Measurements from ENCODE around the gene MAGEB4. TPM values are rescaled to one million over a fixed set of nuclear protein-coding genes. Genes with fewer than 3 reads are reported as not detected.
A peak's percentile ranks its signal among the peaks of the same experiment; 100 is the strongest.

MAGEB4 gene
- total RNA-seq, 1 donor from 2014 or later, result not detected

GRCh38 chrX:30262763-30263162, 21.0 kb downstream of the MAGEB4 start:
- Mint-ChIP-seq H3K27me3 (ENCODE audit: low read depth) (no peaks in the 10 kb centered on the region), H3K4me3 (no peak overlapping the region), H3K9me3 (peaks cover 7% of the 10 kb centered on the region), H3K36me3 (no peaks in the 10 kb centered on the region), H3K4me1 (peaks cover 2% of the 10 kb centered on the region), H3K27ac (no peak overlapping the region)
- TF ChIP-seq, protein P1, sequence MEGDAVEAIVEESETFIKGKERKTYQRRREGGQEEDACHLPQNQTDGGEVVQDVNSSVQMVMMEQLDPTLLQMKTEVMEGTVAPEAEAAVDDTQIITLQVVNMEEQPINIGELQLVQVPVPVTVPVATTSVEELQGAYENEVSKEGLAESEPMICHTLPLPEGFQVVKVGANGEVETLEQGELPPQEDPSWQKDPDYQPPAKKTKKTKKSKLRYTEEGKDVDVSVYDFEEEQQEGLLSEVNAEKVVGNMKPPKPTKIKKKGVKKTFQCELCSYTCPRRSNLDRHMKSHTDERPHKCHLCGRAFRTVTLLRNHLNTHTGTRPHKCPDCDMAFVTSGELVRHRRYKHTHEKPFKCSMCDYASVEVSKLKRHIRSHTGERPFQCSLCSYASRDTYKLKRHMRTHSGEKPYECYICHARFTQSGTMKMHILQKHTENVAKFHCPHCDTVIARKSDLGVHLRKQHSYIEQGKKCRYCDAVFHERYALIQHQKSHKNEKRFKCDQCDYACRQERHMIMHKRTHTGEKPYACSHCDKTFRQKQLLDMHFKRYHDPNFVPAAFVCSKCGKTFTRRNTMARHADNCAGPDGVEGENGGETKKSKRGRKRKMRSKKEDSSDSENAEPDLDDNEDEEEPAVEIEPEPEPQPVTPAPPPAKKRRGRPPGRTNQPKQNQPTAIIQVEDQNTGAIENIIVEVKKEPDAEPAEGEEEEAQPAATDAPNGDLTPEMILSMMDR (IDR thresholded peaks at IDR 0.05; ENCODE audit: unreplicated experiment), result no peak
- no peak for DNase-seq (ENCODE audit: low spot score in 2 of 2, unreplicated experiment in 2 of 2)

DNA sequence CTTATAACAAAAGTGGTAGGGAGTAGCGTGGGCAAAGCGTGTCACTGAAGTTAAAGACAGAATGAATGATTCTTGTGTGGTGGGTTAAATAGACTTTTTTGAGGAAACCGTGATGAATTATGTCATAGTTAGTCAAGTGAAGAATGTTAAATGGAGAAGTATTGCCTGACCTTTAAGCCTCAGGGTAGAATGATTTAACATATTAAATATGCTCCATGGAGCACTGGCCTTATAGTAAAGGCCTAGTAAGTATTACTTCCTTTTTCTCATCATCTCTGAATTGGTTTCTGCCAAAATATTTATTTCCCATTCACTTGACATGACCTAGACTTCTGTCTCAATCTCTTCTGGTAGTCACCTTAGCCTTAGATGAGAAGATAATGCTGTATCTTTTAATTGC, 28.8 kb downstream of the MAGEB4 start:
- Mint-ChIP-seq H3K36me3 (no peaks in the 10 kb centered on the region), H3K4me3 (no peak overlapping the region), H3K4me1 (peaks cover 1% of the 10 kb centered on the region), H3K27me3 (ENCODE audit: low read depth) (no peaks in the 10 kb centered on the region), H3K27ac (no peak overlapping the region), H3K9me3 (peaks cover 23% of the 10 kb centered on the region)
- DNase-seq (ENCODE audit: low spot score in 2 of 2, unreplicated experiment in 2 of 2), result no peak
- TF ChIP-seq, protein P1 (IDR thresholded peaks at IDR 0.05; ENCODE audit: unreplicated experiment), result no peak

GRCh38 chrX:30275498-30275897, 33.7 kb downstream of the MAGEB4 start:
- peak overlapping the region; percentile 26 for H3K27ac Mint-ChIP-seq
- DNase-seq (ENCODE audit: low spot score in 2 of 2, unreplicated experiment in 2 of 2), result no peak
- peaks cover 5% of the 10 kb centered on the region for H3K9me3 Mint-ChIP-seq
- no peak overlapping the region for H3K4me3 Mint-ChIP-seq
- H3K36me3 Mint-ChIP-seq, result no peaks in the 10 kb centered on the region
- H3K4me1 Mint-ChIP-seq, result peaks cover 7% of the 10 kb centered on the region
- TF ChIP-seq, protein P1 (IDR thresholded peaks at IDR 0.05; ENCODE audit: unreplicated experiment), result no peak
- no peaks in the 10 kb centered on the region for H3K27me3 Mint-ChIP-seq (ENCODE audit: low read depth)

- H3K4me1 Mint-ChIP-seq, result peaks cover 7% of the 10 kb centered on the region
- TF ChIP-seq, protein P1 (IDR thresholded peaks at IDR 0.05; ENCODE audit: unreplicated experiment), result no peak
- no peaks in the 10 kb centered on the region for H3K36me3 Mint-ChIP-seq
- H3K27ac Mint-ChIP-seq, result no peak overlapping the region
- DNase-seq (ENCODE audit: low spot score in 2 of 2, unreplicated experiment in 2 of 2), result no peak
- no peak overlapping the region for H3K4me3 Mint-ChIP-seq
- no peaks in the 10 kb centered on the region for H3K27me3 Mint-ChIP-seq (ENCODE audit: low read depth)
- H3K9me3 Mint-ChIP-seq, result no peaks in the 10 kb centered on the region
These were observed 36.6 kb downstream of the MAGEB4 start for GRCh38 chrX:30278365-30278764.

DNA sequence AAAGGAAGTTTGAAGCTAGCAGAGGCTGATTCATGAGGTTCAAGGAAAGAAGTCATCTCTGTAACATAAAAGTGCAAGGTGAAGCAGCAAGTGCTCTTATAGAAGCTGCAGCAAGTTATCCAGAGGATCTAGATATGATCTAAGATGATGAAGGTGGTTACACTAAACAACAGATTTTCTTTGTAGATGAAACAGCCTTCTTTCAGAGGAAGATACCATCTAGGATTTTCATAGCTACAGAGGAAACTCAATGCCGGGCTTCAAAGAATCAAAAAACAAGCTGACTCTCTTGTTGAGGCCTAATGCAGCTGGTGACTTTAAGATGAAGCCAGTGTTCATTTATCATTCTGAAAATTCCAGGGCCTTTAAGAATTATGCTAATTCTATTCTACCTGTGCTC, 38.6 kb downstream of the MAGEB4 start:
- DNase-seq (ENCODE audit: low spot score in 2 of 2, unreplicated experiment in 2 of 2), result no peak
- Mint-ChIP-seq H3K9me3 (no peaks in the 10 kb centered on the region), H3K36me3 (no peaks in the 10 kb centered on the region), H3K27ac (no peak overlapping the region), H3K4me3 (no peak overlapping the region), H3K27me3 (ENCODE audit: low read depth) (no peaks in the 10 kb centered on the region), H3K4me1 (peaks cover 11% of the 10 kb centered on the region)
- TF ChIP-seq, protein P1 (IDR thresholded peaks at IDR 0.05; ENCODE audit: unreplicated experiment), result no peak

DNA sequence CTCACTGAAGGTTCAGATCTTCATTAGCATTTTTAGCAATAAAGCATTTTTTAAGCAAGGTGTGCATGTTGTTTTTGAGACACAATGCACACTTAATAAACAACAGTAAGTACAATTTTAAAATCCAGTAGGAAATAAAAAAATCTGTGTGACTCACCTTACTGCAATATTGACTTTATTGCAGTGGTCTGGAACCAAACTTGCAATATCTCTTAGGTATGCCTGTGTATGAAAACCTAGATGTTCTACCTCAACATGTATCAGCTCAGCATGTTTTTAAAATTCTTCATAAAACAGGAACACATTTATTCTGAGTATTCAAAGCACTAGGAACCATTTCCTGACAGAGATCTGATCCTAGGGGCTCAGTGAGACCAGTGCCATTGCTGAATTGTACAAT, 40.7 kb downstream of the MAGEB4 start:
- Mint-ChIP-seq H3K36me3 (no peaks in the 10 kb centered on the region), H3K4me1 (peaks cover 4% of the 10 kb centered on the region), H3K27ac (no peak overlapping the region), H3K27me3 (ENCODE audit: low read depth) (no peaks in the 10 kb centered on the region), H3K9me3 (no peaks in the 10 kb centered on the region), H3K4me3 (no peak overlapping the region)
- TF ChIP-seq, protein P1 (IDR thresholded peaks at IDR 0.05; ENCODE audit: unreplicated experiment), result no peak
- DNase-seq (ENCODE audit: low spot score in 2 of 2, unreplicated experiment in 2 of 2), result no peak

Data from mesothelial cell of epicardium (in vitro differentiated cells).